ENCODE data around the gene C5.

GRCh38 chr9:120999317-120999716 is 50.8 kb downstream of the C5 start:
- TF ChIP-seq POLR2A (IDR thresholded peaks at IDR 0.05), result no peak
- no peak for TF ChIP-seq CTCF (IDR thresholded peaks at IDR 0.05)
